NT2/D1 (cell line): ENCODE results near the gene PGM1.
A peak's percentile ranks its signal among the peaks of the same experiment; 100 is the strongest.

ENCODE experiments used
- DNase-seq: peaks from one replicate; pipeline ENCODE4 v3.0.0-alpha.2; 2011; ENCODE audit warnings: low read depth, low spot score
- H3K27me3 ChIP-seq: 2 replicates; pipeline ENCODE4 v1.6.0; 2011; ENCODE audit warnings: mild to moderate bottlenecking; ENCODE audit not compliant: insufficient read length, insufficient read depth
- H3K36me3 ChIP-seq: 2 replicates; pipeline ENCODE4 v1.6.1; 2011; ENCODE audit warnings: mild to moderate bottlenecking, low read length, mixed read lengths; ENCODE audit not compliant: insufficient read depth, insufficient read length
- H3K4me1 ChIP-seq: 2 replicates; pipeline ENCODE4 v1.5.1; 2011; ENCODE audit not compliant: insufficient read depth, insufficient read length
- H3K4me3 ChIP-seq: 2 replicates; pipeline ENCODE4 v1.5.1; 2011; ENCODE audit warnings: low read depth; ENCODE audit not compliant: insufficient read length
- H3K9ac ChIP-seq: 2 replicates; pipeline ENCODE4 v1.6.0; 2011; ENCODE audit warnings: low read depth; ENCODE audit not compliant: insufficient read length
- H3K9me3 ChIP-seq: 2 replicates; pipeline ENCODE4 v1.5.1; 2011; ENCODE audit warnings: mild to moderate bottlenecking, low read length; ENCODE audit not compliant: insufficient read depth
- SUZ12 ChIP-seq: IDR thresholded peaks from 2 replicates; pipeline ENCODE4 v1.6.1; 2011; ENCODE audit not compliant: insufficient read length, insufficient read depth; ENCODE audit errors: extremely low read depth
- YY1 ChIP-seq: IDR thresholded peaks from 2 replicates; pipeline ENCODE4 v1.6.1; 2011; ENCODE audit not compliant: insufficient read length, insufficient read depth
- ZNF274 ChIP-seq: IDR thresholded peaks from 2 replicates; pipeline ENCODE4 v1.6.1; 2011; ENCODE audit warnings: mild to moderate bottlenecking, low read depth, low read length

PGM1 gene

DNA sequence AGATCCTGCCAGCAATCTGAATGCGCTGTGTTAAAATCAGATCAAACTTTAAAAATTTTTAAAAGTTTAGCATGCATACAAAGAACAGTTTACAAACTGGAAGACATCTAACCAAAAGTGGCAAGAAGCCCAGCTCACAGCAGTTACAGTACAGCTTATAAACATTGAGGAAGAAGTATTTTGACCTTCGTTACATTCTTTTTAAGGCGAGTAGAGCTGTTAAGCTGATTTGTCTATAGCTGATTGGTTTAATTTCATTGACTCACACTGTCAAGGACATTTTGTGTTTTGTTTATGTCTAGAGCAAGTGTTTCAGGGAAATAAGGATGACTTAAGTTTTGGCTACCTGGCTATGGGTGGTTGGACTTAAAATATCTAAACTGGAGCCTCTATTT lies 3.0 kb upstream of the PGM1 start:
- no peak for DNase-seq
- H3K27me3 ChIP-seq, result peaks cover 6% of the 10 kb centered on the region

DNA sequence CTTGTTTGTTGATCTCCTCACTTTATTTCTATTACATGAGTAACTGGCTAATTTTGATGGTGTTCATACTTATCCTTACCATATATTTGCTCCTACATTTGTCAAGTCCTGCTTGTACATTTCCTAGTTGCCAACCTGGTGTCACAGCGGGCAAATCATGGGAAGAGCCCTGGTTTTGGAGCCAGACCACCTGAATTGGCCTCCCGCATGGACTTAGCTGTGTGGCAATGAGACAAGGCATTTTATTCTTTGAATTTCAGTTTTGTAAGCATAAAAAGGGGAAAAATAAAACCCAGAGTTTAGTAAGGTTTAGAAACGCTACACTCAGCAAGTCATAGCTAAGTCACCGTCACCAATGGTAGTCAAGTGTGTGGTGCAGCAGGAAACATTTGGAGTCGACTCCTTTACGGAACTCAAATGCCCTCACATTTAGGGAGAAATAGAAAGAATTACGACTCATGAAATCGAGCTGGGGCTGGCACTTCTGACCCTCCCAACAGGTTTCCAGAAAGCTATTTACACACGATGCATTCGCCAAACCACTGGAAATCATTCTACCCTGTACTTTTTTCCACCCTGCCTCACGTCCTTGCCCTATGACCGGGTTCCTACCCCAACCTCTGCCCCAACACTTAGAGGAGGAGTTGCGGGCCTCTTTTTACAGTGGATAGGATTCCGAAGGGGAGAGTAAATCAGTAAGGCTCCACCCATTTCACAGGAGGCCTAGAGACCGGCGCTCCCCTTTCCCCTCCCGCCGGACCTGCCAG lies 492 bp upstream of the PGM1 start:
- H3K27me3 ChIP-seq, result peaks cover 6% of the 10 kb centered on the region
- no peak for DNase-seq
- TF ChIP-seq ZNF274 (no peak), YY1 (no peak), SUZ12 (no peak)

More for the DNA sequence above, 3.0 kb upstream of the PGM1 start:
- Histone ChIP-seq H3K9ac (no peak overlapping the region), H3K36me3 (peaks cover 2% of the 10 kb centered on the region), H3K4me1 (no peaks in the 10 kb centered on the region), H3K4me3 (no peak overlapping the region), H3K9me3 (peaks cover 5% of the 10 kb centered on the region; the same call in 1 of the 2 replicates)
- TF ChIP-seq SUZ12 (no peak), YY1 (no peak), ZNF274 (no peak)

DNA sequence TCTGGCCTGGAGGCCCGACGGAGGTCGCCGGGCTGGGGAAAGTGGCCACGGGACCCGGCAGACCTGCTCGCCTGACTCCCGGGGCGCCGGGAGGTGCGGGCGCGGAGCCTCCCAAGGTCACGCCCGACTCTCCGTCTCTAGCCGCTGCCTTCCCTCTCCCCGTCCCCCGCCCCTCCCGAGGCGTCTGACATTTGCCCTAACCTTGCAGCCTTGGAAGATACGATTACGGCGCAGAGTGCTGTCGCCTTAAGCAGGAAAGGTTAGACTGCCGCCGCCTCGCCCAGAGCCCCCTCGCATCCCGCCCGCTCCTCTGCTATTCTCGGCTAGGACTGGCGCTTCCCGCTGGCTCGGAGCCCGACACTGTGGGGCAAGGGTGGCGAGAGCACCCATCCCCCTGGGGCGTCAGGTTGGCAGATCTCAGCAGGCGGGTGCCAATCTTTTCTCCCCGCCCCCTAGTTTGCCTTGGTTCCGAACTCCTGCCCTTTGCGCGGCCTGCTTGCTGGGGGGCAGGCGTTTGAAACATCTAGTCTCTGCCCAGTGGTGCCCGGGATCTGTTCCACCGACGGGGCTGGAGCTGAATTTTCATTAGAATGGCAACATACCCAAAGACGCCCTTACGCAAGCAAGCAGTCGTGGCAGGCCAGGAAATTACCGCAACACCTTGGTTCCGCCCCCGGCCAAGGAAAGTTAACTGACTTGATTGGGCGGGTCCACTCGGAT lies 835 bp downstream of the PGM1 start:
- peaks cover 12% of the 10 kb centered on the region for H3K36me3 ChIP-seq
- H3K9me3 ChIP-seq, result no peaks in the 10 kb centered on the region
- no peaks in the 10 kb centered on the region for H3K4me1 ChIP-seq
- H3K27me3 ChIP-seq, result peaks cover 6% of the 10 kb centered on the region
- no peak for DNase-seq
- peak overlapping the region; percentile 82 for H3K4me3 ChIP-seq
- no peak for TF ChIP-seq SUZ12
- peak overlapping the region; percentile 91 for H3K9ac ChIP-seq

More for the DNA sequence above, 492 bp upstream of the PGM1 start:
- peaks cover 12% of the 10 kb centered on the region for H3K36me3 ChIP-seq
- H3K4me1 ChIP-seq, result no peaks in the 10 kb centered on the region
- peak overlapping the region; percentile 14 for H3K9ac ChIP-seq
- peak overlapping the region; percentile 82 for H3K4me3 ChIP-seq
- H3K9me3 ChIP-seq, result no peaks in the 10 kb centered on the region

DNA sequence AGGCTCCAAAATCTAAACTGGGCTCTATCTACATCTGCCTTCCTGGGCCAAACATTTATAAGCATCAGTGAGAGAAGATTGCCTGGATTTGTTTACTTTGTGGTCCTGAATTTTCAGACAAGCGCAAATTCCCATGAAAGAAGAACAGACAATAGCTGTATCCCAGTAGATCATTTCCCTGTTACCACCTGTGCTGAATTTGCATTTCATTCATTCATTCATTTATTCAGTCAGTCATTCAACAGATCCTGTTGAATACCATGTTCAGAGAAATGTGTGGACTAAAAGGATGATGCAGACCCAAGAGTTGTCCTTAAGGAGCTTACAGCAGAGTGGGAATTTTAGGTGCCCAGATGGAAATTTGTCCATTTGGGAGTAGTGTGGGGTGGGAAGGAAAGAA lies 2.2 kb downstream of the PGM1 start:
- no peak overlapping the region for H3K9ac ChIP-seq
- no peak overlapping the region for H3K4me3 ChIP-seq
- H3K27me3 ChIP-seq, result peaks cover 6% of the 10 kb centered on the region
- peaks cover 12% of the 10 kb centered on the region for H3K36me3 ChIP-seq
- no peaks in the 10 kb centered on the region for H3K4me1 ChIP-seq
- H3K9me3 ChIP-seq, result no peaks in the 10 kb centered on the region
- DNase-seq, result no peak
- TF ChIP-seq SUZ12 (no peak), YY1 (no peak), ZNF274 (no peak)

DNA sequence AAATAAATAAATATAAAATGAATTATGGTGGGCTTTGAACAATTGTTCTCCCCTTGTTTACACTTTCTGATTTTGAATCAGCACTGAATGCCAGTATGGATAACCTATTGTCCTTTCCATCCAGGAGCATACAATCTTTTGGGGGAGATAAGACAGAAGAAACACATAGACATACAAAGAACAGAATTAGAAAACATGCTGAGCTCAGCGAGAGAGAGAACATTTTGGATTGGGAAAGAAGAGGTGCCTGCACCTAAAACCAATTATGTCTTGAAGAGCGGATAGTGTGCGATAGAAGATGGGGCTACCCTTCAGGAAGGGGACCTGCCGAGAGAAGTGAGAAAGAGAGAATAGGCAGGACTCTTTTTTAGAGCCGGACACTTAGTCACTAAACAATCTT lies 6.6 kb downstream of the PGM1 start:
- H3K4me3 ChIP-seq, result no peak overlapping the region
- peaks cover 21% of the 10 kb centered on the region for H3K36me3 ChIP-seq
- no peaks in the 10 kb centered on the region for H3K4me1 ChIP-seq
- H3K9ac ChIP-seq, result no peak overlapping the region
- no peak for DNase-seq
- TF ChIP-seq ZNF274 (no peak), YY1 (no peak), SUZ12 (no peak)
- no peaks in the 10 kb centered on the region for H3K9me3 ChIP-seq
- no peaks in the 10 kb centered on the region for H3K27me3 ChIP-seq

DNA sequence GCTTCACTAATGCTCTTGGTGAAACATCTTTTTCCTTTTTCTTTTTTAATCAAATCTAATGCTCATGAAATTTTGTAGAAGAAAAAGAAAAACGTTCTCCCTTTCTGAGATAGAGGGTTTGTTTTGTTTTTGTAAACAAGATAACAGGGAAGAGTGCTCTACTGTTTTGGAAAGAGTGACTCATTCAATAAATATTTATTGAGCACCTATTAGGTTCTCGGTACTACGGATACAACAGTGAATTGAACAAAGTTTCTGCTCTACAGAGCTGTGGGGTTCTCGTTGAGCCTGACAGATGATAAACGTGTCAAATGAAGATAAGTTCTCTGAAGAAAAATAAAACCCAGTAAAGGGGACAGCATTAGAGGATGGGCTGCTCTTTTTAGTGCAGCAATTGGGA lies 7.0 kb downstream of the PGM1 start:
- peaks cover 18% of the 10 kb centered on the region for H3K36me3 ChIP-seq
- no peak overlapping the region for H3K4me3 ChIP-seq
- no peaks in the 10 kb centered on the region for H3K27me3 ChIP-seq
- H3K9ac ChIP-seq, result no peak overlapping the region
- no peaks in the 10 kb centered on the region for H3K4me1 ChIP-seq
- TF ChIP-seq SUZ12, result no peak
- TF ChIP-seq ZNF274, result no peak
- TF ChIP-seq YY1, result no peak
- DNase-seq, result no peak
- no peaks in the 10 kb centered on the region for H3K9me3 ChIP-seq

DNA sequence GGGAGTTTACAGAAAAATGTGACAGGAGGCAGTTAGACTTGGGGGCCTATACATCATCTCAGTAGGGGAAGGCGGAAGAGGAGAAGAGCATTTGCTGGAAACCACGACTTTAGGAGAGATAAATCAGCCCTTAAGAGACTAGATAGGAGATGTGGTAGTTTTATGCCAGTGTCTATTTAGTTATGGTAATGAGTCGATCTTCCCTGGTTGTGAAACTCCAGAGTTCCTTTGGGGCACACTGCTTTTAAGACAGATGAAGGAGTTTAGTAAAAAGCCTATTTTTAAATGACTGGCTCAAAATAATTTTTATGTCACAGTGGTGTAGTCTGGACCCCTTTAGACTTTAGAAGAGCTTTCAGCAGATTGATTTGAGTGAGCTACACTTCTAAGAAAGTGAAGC lies 7.8 kb downstream of the PGM1 start:
- Histone ChIP-seq H3K9ac (no peak overlapping the region), H3K36me3 (peaks cover 11% of the 10 kb centered on the region), H3K27me3 (no peaks in the 10 kb centered on the region), H3K4me1 (no peaks in the 10 kb centered on the region), H3K9me3 (no peaks in the 10 kb centered on the region), H3K4me3 (no peak overlapping the region)
- TF ChIP-seq SUZ12 (no peak), ZNF274 (no peak), YY1 (no peak)
- no peak for DNase-seq
